Panc1 (cell line): Measurements from ENCODE around the gene ZW10. TPM values are rescaled to one million over a fixed set of nuclear protein-coding genes. Genes with fewer than 3 reads are reported as not detected.
A peak's percentile ranks its signal among the peaks of the same experiment; 100 is the strongest.

Source experiments
- ATAC-seq: fragments of 200-7000 bp; cut with Tn5 transposase; 2 replicates; pipeline ENCODE4 v1.9.1; 2020; ENCODE audit warnings: mild to moderate bottlenecking, moderate library complexity
- BruUV-seq: library from RNA; stranded (reverse); fragments of 400-500 nt; replicated peaks from 2 replicates; lab custom pipeline; 2021; lab: Mats Ljungman, UMichigan
- CTCF ChIA-PET: fragments of 300-600 bp; sonication (Branson Sonifier 250); formaldehyde crosslinking; loops from one replicate; lab custom pipeline; 2022; ENCODE audit warnings: antibody characterized with exemption; lab: Charles Lee
- POLR2A ChIA-PET: fragments of 300-600 bp; sonication (Branson Sonifier 250); formaldehyde crosslinking; loops from one replicate; lab custom pipeline; 2022; ENCODE audit warnings: antibody characterized with exemption; lab: Charles Lee
- DNase-seq: peaks from one replicate; pipeline ENCODE4 v3.0.0-alpha.2; 2010; ENCODE audit warnings: low read depth, low spot score
- H3K27ac ChIP-seq: 2 replicates; pipeline ENCODE4 v1.5.1; 2011; ENCODE audit warnings: mild to moderate bottlenecking, low read length, inconsistent platforms
- H3K27me3 ChIP-seq: fragments of 200-500 bp; sonication (Bioruptor generic); 2 replicates; pipeline ENCODE4 v1.6.0; 2014; ENCODE audit warnings: low read length, inconsistent platforms; ENCODE audit not compliant: control insufficient read depth, insufficient read depth
- H3K36me3 ChIP-seq: fragments of 200-500 bp; sonication (Bioruptor generic); 2 replicates; pipeline ENCODE4 v1.5.1; 2014; ENCODE audit warnings: inconsistent platforms, mild to moderate bottlenecking, low read length, moderate library complexity; ENCODE audit not compliant: control insufficient read depth, insufficient read depth
- H3K4me1 ChIP-seq: 2 replicates; pipeline ENCODE4 v1.5.1; 2011; ENCODE audit warnings: inconsistent platforms, mild to moderate bottlenecking, low read length, moderate library complexity; ENCODE audit not compliant: control insufficient read depth, insufficient read depth
- H3K4me3 ChIP-seq, 2 experiments: 2 replicates each; pipeline ENCODE4 v1.5.1; 2011 to 2012; ENCODE audit warnings: low read depth in 2 of 2, low read length in 2 of 2, mild to moderate bottlenecking in 2 of 2, inconsistent platforms in 1 of 2, moderate library complexity in 1 of 2
- H3K9me3 ChIP-seq: fragments of 200-500 bp; sonication (Bioruptor generic); 2 replicates; pipeline ENCODE4 v1.5.1; 2014; ENCODE audit warnings: low read depth, mild to moderate bottlenecking, inconsistent platforms, low read length, moderate library complexity; ENCODE audit not compliant: control insufficient read depth, insufficient read depth
- POLR2AphosphoS5 ChIP-seq: IDR thresholded peaks from 2 replicates; pipeline ENCODE4 v1.6.1; 2012; ENCODE audit warnings: mild to moderate bottlenecking, low read depth, low read length, moderate library complexity
- SIN3A ChIP-seq: IDR thresholded peaks from 2 replicates; pipeline ENCODE4 v1.6.1; 2012; ENCODE audit warnings: low read depth, mild to moderate bottlenecking, low read length, moderate library complexity, borderline replicate concordance; ENCODE audit not compliant: insufficient read depth
- in situ Hi-C: cut with HindIII; loops from 2 replicates; pipeline ENCODE4 v1.10.0; 2016; ENCODE audit warnings: low sequenced_read_pairs, low pct_unique_long_range_greater_than_20kb
- intact Hi-C: fragments of 100-400 bp; cut with micrococcal nuclease; formaldehyde crosslinking; loops from one replicate; pipeline ENCODE4 v1.10.0; 2022; ENCODE audit not compliant: unreplicated experiment
- total RNA-seq: library from RNA; stranded (reverse); gene quantifications from one replicate; pipeline ENCODE4 v1.2.1, GENCODE V29; 2021; ENCODE audit not compliant: unreplicated experiment
- TF ChIP-seq, protein P1 (sequence below), 2 experiments: IDR thresholded peaks; 2 replicates each; pipeline ENCODE4 v1.6.1; 2011 to 2012; ENCODE audit warnings: low read depth in 2 of 2, control low read depth in 1 of 2, low read length in 1 of 2, mild to moderate bottlenecking in 1 of 2, moderate library complexity in 1 of 2; ENCODE audit not compliant: insufficient read depth in 1 of 2
- TF ChIP-seq, protein P2 (sequence below): fragments of 450-650 bp; IDR thresholded peaks from 2 replicates; pipeline ENCODE4 v1.5.1; 2017; ENCODE audit warnings: mild to moderate bottlenecking

ZW10 gene
- total RNA-seq, 1 experiment from 2014 or later, result 31.5 TPM

DNA sequence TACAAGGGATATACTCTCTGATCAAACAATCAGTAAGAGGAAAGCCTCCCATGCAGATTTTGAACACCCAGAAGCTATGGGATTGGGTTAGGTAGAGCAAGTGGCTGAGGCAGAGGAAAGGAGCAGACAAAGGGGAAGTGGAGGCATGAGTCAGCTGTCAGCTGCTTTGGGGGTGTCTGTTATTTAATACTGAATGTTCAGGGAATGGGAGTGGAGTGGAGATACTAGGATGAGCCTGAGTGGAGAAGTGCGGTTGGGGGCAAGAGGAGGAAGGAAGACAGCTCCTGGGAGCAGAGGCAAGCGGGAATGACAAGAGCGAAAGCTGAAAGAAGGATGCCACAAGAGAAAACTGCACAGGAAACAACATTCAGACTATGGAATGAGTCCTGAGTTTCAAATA lies 44.7 kb downstream of the ZW10 start:
- no peak for DNase-seq
- H3K4me3 ChIP-seq, result no peak overlapping the region
- ChIA-PET POLR2A (no interaction called here), CTCF (interaction anchor here (0.9 kb wide), 1 partner anchor 61 kb away, joined by 3 read pairs; no protein-coding TSS in a partner anchor)
- peak overlapping the region; percentile 74; the same call in 1 of the 2 replicates for H3K27ac ChIP-seq
- TF ChIP-seq, protein P1, sequence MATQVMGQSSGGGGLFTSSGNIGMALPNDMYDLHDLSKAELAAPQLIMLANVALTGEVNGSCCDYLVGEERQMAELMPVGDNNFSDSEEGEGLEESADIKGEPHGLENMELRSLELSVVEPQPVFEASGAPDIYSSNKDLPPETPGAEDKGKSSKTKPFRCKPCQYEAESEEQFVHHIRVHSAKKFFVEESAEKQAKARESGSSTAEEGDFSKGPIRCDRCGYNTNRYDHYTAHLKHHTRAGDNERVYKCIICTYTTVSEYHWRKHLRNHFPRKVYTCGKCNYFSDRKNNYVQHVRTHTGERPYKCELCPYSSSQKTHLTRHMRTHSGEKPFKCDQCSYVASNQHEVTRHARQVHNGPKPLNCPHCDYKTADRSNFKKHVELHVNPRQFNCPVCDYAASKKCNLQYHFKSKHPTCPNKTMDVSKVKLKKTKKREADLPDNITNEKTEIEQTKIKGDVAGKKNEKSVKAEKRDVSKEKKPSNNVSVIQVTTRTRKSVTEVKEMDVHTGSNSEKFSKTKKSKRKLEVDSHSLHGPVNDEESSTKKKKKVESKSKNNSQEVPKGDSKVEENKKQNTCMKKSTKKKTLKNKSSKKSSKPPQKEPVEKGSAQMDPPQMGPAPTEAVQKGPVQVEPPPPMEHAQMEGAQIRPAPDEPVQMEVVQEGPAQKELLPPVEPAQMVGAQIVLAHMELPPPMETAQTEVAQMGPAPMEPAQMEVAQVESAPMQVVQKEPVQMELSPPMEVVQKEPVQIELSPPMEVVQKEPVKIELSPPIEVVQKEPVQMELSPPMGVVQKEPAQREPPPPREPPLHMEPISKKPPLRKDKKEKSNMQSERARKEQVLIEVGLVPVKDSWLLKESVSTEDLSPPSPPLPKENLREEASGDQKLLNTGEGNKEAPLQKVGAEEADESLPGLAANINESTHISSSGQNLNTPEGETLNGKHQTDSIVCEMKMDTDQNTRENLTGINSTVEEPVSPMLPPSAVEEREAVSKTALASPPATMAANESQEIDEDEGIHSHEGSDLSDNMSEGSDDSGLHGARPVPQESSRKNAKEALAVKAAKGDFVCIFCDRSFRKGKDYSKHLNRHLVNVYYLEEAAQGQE (IDR thresholded peaks at IDR 0.05; ENCODE audit: insufficient read depth in 1 of 2, low read depth in 2 of 2, low read length in 1 of 2), result no peak
- no peak for TF ChIP-seq SIN3A
- TF ChIP-seq, protein P2, sequence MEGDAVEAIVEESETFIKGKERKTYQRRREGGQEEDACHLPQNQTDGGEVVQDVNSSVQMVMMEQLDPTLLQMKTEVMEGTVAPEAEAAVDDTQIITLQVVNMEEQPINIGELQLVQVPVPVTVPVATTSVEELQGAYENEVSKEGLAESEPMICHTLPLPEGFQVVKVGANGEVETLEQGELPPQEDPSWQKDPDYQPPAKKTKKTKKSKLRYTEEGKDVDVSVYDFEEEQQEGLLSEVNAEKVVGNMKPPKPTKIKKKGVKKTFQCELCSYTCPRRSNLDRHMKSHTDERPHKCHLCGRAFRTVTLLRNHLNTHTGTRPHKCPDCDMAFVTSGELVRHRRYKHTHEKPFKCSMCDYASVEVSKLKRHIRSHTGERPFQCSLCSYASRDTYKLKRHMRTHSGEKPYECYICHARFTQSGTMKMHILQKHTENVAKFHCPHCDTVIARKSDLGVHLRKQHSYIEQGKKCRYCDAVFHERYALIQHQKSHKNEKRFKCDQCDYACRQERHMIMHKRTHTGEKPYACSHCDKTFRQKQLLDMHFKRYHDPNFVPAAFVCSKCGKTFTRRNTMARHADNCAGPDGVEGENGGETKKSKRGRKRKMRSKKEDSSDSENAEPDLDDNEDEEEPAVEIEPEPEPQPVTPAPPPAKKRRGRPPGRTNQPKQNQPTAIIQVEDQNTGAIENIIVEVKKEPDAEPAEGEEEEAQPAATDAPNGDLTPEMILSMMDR, result no peak
- BruUV-seq, result no TSS peak
- H3K27me3 ChIP-seq, result no peaks in the 10 kb centered on the region
- intact Hi-C loops, result no loop called here
- no peak for ATAC-seq
- H3K9me3 ChIP-seq, result no peaks in the 10 kb centered on the region
- 0 out of 2 replicates have a peak, but pooled peaks cover 8% of the 10 kb centered on the region for H3K36me3 ChIP-seq
- in situ Hi-C loops, result no loop called here
- peaks cover 6% of the 10 kb centered on the region; the same call in 1 of the 2 replicates for H3K4me1 ChIP-seq

DNA sequence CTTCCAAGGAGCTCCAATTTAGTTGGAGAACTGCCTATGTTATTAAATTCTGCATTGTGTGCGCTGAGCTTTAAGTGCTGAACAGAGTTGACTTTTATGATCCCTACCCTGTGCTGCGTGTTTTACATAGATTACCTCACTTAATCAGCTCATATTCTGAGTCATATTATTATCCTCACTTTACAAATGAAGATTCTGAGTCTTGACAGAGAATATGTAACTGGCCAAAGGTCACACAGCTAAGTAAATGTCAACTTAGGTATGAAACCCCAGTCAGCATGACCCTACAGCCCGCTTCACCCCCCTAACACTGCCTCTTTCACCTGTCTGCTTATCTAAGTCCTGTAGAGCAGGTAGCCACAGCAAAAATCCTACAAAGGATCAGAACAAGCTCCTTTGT lies 47.6 kb downstream of the ZW10 start:
- ChIA-PET POLR2A (interaction anchor here (0.6 kb wide), 1 partner anchor 36 kb away, joined by 5 read pairs; no protein-coding TSS in a partner anchor), CTCF (interaction anchor here (0.5 to 0.9 kb wide), 2 partner anchors 13 to 765 kb away, joined by 3 to 4 read pairs; partner anchors contain the start of gene NCAM1)
- Histone ChIP-seq H3K27me3 (no peaks in the 10 kb centered on the region), H3K9me3 (no peaks in the 10 kb centered on the region), H3K4me3 (no peak overlapping the region), H3K36me3 (no peaks in the 10 kb centered on the region), H3K4me1 (peaks cover 6% of the 10 kb centered on the region; the same call in 1 of the 2 replicates), H3K27ac (peak overlapping the region; percentile 58)
- ATAC-seq (no peak), DNase-seq (no peak)
- no TSS peak for BruUV-seq
- in situ Hi-C loops (no loop called here), intact Hi-C loops (no loop called here)
- TF ChIP-seq POLR2AphosphoS5 (no peak), SIN3A (no peak)
- TF ChIP-seq, protein P2, result no peak
